AG10803 (cell line): ENCODE measurements around the gene RFNG.
A peak's percentile ranks its signal among the peaks of the same experiment; 100 is the strongest.
"Not testable (repeated sequence)": the region's sequence is repeated elsewhere in the genome, so short reads cannot be mapped to it uniquely, and the experiment has no call there.

ENCODE experiments used
- DNase-seq: peaks from one replicate; pipeline ENCODE4 v3.0.0; 2010; ENCODE audit warnings: low read depth
- H3K4me3 ChIP-seq: 2 replicates; pipeline ENCODE4 v1.5.1; 2011; ENCODE audit warnings: mild to moderate bottlenecking, low read length, control low read depth
- TF ChIP-seq, protein P1 (sequence below): conservative IDR thresholded peaks from 2 replicates; pipeline ENCODE4 v1.5.1; 2011; ENCODE audit warnings: mild to moderate bottlenecking, low read length, control low read depth, inconsistent platforms

The RFNG gene

DNA sequence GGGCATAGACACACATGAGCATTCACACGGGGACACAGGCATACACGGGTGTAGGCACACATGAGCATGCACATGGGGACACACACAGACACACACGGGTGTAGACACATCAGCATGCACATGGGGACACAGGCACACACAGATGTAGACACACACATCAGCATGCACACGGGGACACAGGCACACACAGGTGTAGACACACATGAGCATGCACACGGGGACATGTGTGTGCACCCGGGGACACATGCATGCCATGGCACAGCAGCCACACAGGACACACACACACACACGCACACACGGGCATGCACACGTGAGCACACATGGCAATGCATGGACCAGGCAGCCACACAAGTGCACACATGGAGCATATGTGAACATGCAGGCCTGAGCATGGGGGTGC is 9.0 kb downstream of the RFNG start:
- TF ChIP-seq, protein P1, sequence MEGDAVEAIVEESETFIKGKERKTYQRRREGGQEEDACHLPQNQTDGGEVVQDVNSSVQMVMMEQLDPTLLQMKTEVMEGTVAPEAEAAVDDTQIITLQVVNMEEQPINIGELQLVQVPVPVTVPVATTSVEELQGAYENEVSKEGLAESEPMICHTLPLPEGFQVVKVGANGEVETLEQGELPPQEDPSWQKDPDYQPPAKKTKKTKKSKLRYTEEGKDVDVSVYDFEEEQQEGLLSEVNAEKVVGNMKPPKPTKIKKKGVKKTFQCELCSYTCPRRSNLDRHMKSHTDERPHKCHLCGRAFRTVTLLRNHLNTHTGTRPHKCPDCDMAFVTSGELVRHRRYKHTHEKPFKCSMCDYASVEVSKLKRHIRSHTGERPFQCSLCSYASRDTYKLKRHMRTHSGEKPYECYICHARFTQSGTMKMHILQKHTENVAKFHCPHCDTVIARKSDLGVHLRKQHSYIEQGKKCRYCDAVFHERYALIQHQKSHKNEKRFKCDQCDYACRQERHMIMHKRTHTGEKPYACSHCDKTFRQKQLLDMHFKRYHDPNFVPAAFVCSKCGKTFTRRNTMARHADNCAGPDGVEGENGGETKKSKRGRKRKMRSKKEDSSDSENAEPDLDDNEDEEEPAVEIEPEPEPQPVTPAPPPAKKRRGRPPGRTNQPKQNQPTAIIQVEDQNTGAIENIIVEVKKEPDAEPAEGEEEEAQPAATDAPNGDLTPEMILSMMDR, result no peak
- no peak for DNase-seq
- no peak overlapping the region for H3K4me3 ChIP-seq

DNA sequence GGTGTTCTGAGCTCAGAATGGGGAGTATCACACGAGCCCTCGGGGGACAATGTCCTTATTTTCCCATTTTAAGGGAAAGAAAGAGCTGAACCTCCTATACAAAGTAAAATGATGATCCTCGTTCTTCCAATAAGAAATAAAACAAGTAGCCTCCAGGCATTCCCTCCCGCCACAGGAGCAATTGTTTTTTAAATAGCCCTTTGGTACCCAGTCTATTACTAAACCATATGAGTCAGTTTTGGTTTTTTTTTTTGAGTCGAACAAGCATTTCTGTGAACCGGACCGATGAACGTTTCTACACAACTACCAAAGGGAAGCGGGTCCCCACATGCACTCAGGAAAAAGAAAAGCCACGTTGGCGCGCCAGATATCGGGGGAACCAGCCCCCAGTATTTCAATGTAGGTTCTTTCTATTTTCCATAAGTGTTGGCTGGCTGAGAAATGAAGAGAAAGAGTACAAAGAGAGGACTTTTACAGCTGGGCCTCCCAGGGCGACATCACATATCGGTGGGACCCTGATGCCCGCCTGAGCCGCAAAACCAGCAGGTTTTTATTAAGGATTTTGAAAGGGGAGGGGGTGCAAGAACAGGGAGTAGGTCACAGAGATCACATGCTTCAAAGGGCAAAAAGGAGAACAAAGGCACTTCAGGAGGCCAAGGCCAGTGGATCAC is 10.3 kb downstream of the RFNG start:
- TF ChIP-seq, protein P1, result no peak
- H3K4me3 ChIP-seq, result no peak overlapping the region
- no peak for DNase-seq

DNA sequence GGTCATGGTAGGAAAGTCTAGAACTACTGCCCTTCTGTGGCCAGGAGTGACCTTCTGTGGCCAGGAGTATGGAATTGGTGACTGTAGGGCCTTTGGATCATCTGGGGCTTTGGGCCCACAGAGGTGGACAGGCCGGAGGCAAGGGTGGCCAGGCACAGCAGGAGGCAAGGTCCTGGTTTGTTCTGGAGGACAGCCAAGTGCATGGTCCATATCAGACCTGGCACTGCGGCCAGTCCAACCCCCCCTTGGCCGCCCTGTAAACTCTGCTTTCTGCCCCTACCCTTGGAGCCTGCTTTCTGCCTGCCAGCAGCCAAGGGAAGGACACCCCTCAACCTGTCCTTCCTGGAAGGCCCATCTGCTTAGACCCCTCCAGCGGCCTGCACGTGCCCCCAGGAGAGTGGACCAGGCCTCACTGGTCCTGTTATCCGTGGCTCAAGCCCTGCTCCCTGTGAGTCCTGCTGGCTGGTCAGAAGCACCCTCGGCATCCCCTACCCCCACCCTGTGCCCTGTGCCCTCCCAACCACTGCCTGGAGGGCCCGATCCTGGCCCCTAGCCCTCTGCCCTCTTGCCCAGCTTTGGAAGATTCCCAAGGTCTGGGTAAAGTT is 11.8 kb downstream of the RFNG start:
- no peak overlapping the region for H3K4me3 ChIP-seq
- DNase-seq, result no peak
- TF ChIP-seq, protein P1, result no peak

DNA sequence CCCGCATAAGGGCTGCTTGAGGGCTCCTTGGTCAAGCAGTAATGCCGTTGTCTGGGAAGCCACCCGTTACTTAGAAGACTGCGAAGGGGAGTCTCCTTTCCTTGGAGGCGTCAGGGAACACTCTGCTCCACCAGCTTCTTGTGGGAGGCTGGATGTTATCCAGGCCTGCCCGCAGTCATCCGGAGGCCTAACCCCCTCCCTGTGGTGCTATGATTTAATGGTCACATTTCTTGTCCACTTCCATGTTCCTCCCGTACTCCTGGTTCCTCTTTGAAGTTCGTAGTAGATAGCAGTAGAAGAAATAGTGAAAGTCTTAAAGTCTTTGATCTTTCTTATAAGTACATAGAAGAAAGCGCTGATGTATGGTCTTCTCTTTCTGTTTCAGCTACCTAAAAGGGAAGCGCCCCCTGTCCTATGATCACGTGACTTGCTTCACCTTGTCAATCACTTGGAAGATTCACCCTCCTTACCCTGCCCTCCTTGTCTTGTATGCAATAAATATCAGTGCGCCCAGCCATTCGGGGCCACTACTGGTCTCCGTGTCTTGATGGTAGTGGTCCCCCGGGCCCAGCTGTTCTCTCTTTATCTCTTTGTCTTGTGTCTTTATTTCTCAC is 12.7 kb downstream of the RFNG start:
- DNase-seq, H3K4me3 ChIP-seq: not testable (repeated sequence)

GRCh38 chr17:82037889-82038195 is 13.8 kb downstream of the RFNG start:
- TF ChIP-seq, protein P1, result no peak
- H3K4me3 ChIP-seq, result peak overlapping the region; percentile 73
- DNase-seq, result no peak

- DNase-seq, result peak; percentile 93
- TF ChIP-seq, protein P1, result peak; percentile 54
- peak within 1 kb of the TSS; percentile 73 for H3K4me3 ChIP-seq
Measured at GRCh38 chr17:82037092-82037888, 14.3 kb downstream of the RFNG start, which contains the start of gene DCXR. Gene DCXR (minus strand): TSS chr17:82037697. CDS start chr17:82037682, 15 bp downstream.

DNA sequence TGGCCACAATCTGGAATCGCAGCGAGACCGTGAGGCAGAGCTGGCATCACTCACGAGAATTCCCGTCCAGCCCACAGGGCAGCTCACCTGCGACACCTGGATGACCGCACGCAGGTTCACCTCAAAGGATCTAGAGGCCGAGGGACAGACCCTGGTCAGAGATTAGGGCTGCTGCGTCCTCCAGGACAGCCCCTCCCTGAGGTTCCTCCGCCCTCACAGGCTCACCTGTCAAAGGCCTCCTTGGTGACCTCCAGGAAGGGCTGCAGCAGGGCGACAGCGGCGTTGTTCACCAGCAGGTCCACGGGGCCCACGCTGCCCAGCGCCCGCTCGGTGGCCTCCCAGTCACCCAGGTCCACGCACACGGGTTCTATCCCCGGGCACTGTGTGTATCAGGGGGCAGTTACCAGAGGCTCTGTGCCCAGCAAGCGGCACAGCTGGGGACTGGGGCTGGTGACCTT is 14.9 kb downstream of the RFNG start:
- no peak for DNase-seq
- TF ChIP-seq, protein P1, result no peak
- H3K4me3 ChIP-seq, result peak overlapping the region; percentile 73
